ENCODE results near the gene ITGB8. TPM values are rescaled to one million over a fixed set of nuclear protein-coding genes. Genes with fewer than 3 reads are reported as not detected.

The ITGB8 gene
- polyA plus RNA-seq, 3 donors: 33.1 to 67.9 (median 39.6) TPM

DNA sequence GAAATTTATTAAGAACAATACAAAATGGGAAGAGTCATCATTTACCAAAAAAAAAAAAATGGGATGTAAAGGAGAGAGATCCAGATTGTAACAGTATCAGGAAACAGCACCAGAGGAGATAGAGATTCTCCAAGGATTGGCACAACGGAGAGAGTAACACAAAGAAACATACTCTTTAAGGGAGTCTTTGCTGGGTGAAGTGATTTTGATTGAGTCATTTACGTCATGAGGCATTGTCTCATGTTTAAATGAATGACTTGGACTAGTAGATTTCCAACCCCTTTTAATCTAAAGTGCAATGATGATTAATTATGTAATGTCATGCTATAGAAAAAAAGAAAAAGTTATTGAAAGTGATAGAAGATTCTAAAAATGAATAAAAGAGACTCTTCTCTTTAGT is 68.8 kb downstream of the ITGB8 start:
- DNase-seq (ENCODE audit: extremely low read depth in 1 of 11, low read depth in 9 of 11, low spot score in 4 of 11): no peak

- DNase-seq (ENCODE audit: extremely low read depth in 1 of 11, low read depth in 9 of 11, low spot score in 4 of 11): peak in 1 of 11 donors; percentile 22
These were observed 71.4 kb downstream of the ITGB8 start for GRCh38 chr7:20401861-20402746.

DNA sequence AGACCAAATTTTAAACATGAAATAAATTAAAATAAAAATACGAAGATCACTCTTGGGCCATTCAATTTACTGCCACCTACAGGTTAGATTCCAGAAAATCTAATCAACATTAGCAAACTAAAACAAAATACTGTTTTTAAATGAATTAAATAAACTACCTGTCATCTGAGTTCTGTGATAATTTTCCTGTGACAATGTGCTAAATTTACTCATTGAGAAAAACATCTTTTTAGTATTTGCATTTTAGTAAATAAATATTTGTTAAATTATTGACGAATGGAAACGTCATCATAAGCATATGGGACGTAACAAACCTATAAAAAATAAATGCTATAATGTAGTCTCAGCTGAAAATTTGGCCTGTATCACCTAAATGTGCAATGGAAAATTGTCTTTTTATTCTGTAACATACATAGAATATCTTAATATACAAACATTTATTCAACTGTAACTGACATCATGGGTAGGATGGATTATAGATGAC is 72.1 kb downstream of the ITGB8 start:
- DNase-seq (ENCODE audit: extremely low read depth in 1 of 11, low read depth in 9 of 11, low spot score in 4 of 11): no peak

DNA sequence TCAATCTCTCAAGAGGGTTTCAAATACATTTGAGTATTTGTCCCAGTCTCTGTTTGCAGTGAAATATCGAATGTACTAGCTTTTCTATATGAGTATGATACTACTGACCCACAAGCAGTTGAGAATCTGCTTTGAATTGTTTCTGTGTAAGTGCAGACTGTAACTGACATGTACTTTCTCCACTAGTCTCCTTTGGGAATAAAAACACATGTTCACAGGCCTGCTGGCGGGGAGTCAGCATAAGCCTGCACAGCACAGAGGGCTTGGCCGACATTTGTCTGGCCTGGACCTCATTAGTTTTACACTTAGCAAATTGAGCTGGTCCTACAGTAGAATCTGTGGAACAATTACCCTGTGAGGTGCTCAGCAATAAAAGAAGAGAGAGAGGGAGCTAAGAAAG is 72.6 kb downstream of the ITGB8 start:
- peak in 1 of 11 donors; percentile 29 for DNase-seq (ENCODE audit: extremely low read depth in 1 of 11, low read depth in 9 of 11, low spot score in 4 of 11)

DNA sequence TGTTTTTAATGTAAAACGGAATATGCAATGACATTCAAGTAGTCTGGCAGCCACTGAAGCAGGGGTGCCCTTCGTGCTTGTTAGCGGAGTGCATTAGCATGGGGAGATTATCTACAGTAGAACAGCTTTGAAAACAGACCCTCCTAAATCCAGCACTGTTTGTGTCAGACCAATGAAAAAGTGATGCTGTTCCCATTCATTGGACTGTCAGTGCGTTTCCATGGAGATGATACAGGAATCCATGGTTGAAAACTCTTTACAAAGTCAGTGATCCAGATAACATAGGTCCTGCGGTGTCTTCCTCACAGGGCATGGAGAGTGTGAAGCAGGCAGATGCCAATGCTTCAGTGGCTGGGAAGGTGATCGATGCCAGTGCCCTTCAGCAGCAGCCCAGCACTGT is 73.6 kb downstream of the ITGB8 start:
- DNase-seq (ENCODE audit: extremely low read depth in 1 of 11, low read depth in 9 of 11, low spot score in 4 of 11): no peak

- DNase-seq (ENCODE audit: extremely low read depth in 1 of 11, low read depth in 9 of 11, low spot score in 4 of 11): no peak
These were observed 77.1 kb downstream of the ITGB8 start for GRCh38 chr7:20407585-20408466.

- no peak for DNase-seq (ENCODE audit: extremely low read depth in 1 of 11, low read depth in 9 of 11, low spot score in 4 of 11)
These were observed 77.7 kb downstream of the ITGB8 start for GRCh38 chr7:20408467-20408826.

GRCh38 chr7:20409961-20410360 is 79.3 kb downstream of the ITGB8 start:
- no peak for DNase-seq (ENCODE audit: extremely low read depth in 1 of 11, low read depth in 9 of 11, low spot score in 4 of 11)

- DNase-seq (ENCODE audit: extremely low read depth in 1 of 11, low read depth in 9 of 11, low spot score in 4 of 11): no peak
These were observed 80.7 kb downstream of the ITGB8 start for GRCh38 chr7:20411372-20411771.

GRCh38 chr7:20412032-20412431 is 81.3 kb downstream of the ITGB8 start:
- no peak for DNase-seq (ENCODE audit: extremely low read depth in 1 of 11, low read depth in 9 of 11, low spot score in 4 of 11)

- DNase-seq (ENCODE audit: extremely low read depth in 1 of 11, low read depth in 9 of 11, low spot score in 4 of 11): no peak
These were observed 86.6 kb downstream of the ITGB8 start for GRCh38 chr7:20417260-20417659.

- no peak for DNase-seq (ENCODE audit: extremely low read depth in 1 of 11, low read depth in 9 of 11, low spot score in 4 of 11)
These were observed 87.1 kb downstream of the ITGB8 start for GRCh38 chr7:20417675-20418382.

GRCh38 chr7:20424500-20424899 is 93.8 kb downstream of the ITGB8 start:
- DNase-seq (ENCODE audit: extremely low read depth in 1 of 11, low read depth in 9 of 11, low spot score in 4 of 11): no peak

- no peak for DNase-seq (ENCODE audit: extremely low read depth in 1 of 11, low read depth in 9 of 11, low spot score in 4 of 11)
These were observed 100.0 kb downstream of the ITGB8 start for GRCh38 chr7:20430664-20431063.

DNA sequence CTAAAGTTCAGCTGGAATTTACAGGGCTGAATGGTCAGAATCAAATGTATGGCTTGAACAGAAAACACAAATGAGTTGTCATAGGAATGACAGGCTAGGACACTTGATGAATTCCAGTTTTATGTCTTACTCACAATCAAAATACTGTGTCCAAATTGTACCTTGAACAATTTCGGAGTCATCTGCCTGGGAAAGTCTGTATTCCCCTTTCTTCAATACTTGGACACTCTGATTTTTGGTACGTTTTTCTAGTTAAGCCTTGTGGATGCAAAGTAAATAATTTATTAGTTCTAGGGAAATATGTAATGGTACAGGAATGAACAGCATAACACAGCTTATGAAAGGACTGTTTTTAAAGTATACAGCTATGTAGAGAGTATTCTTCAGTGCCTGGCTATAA is 100.4 kb downstream of the ITGB8 start:
- no peak for DNase-seq (ENCODE audit: extremely low read depth in 1 of 11, low read depth in 9 of 11, low spot score in 4 of 11)

GRCh38 chr7:20432071-20432470 is 101.4 kb downstream of the ITGB8 start:
- no peak for DNase-seq (ENCODE audit: extremely low read depth in 1 of 11, low read depth in 9 of 11, low spot score in 4 of 11)

- no peak for DNase-seq (ENCODE audit: extremely low read depth in 1 of 11, low read depth in 9 of 11, low spot score in 4 of 11)
These were observed 104.6 kb downstream of the ITGB8 start for GRCh38 chr7:20435305-20435704.

DNA sequence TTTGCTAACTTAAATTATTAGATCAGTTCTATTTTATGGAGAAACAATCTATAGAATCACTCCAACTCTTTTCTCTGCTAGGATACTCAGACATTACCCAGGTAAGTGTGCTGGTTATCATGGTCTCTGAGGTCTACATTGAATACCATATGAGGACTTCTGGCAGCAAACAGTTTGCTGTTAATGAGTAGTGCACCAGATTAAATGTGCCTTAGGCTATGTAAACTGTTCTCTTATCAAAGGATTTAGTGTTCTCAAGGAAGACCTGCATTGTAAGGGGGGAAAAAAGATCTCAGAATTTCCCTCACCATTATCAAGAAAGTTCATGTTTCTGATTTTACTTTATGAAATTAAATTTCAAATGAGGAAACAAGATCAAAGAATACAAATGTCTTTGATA is 107.5 kb downstream of the ITGB8 start:
- DNase-seq (ENCODE audit: extremely low read depth in 1 of 11, low read depth in 9 of 11, low spot score in 4 of 11): no peak

GRCh38 chr7:20438694-20439376 is 108.1 kb downstream of the ITGB8 start:
- DNase-seq (ENCODE audit: extremely low read depth in 1 of 11, low read depth in 9 of 11, low spot score in 4 of 11): no peak
